NCI-H510A treated with DMSO at 0.1 percent for 48 hours (cell line): ENCODE results near the gene SLC25A11.
A peak's percentile ranks its signal among the peaks of the same experiment; 100 is the strongest.

ENCODE experiments used
- DNase-seq: peaks from one replicate; lab custom pipeline; 2025; lab: John Stamatoyannopoulos, UW

SLC25A11 gene

GRCh38 chr17:4939796-4940554 lies at the start of gene SLC25A11, which contains the start of gene RNF167:
SLC25A11 (minus strand) TSS chr17:4940046; CDS start chr17:4939910, 136 bp downstream.
RNF167 (plus strand) TSS chr17:4940268; CDS start chr17:4940910, 642 bp downstream.
- DNase-seq, result peak; percentile 97

GRCh38 chr17:4987767-4988567 lies 48.1 kb upstream of the SLC25A11 start:
- no peak for DNase-seq

- DNase-seq, result peak; percentile 70
Measured at GRCh38 chr17:4986951-4987766, 47.3 kb upstream of the SLC25A11 start, which contains the start of gene CAMTA2. CAMTA2 (minus strand) TSS chr17:4987675; CDS start chr17:4986222, 1,453 bp downstream.

- peak; percentile 22 for DNase-seq
Measured at GRCh38 chr17:4986403-4986802, 46.6 kb upstream of the SLC25A11 start.

GRCh38 chr17:4982305-4982704 lies 42.5 kb upstream of the SLC25A11 start:
- no peak for DNase-seq

- peak; percentile 32 for DNase-seq
Measured at GRCh38 chr17:4980644-4981216, 40.9 kb upstream of the SLC25A11 start.

GRCh38 chr17:4978726-4979125 lies 38.9 kb upstream of the SLC25A11 start:
- no peak for DNase-seq

- no peak for DNase-seq
Measured at GRCh38 chr17:4974115-4974670, 34.3 kb upstream of the SLC25A11 start.

- DNase-seq, result no peak
Measured at GRCh38 chr17:4973256-4974114, 33.6 kb upstream of the SLC25A11 start.

- DNase-seq, result no peak
Measured at GRCh38 chr17:4972752-4973151, 32.9 kb upstream of the SLC25A11 start.

- DNase-seq, result no peak
Measured at GRCh38 chr17:4972322-4972721, 32.5 kb upstream of the SLC25A11 start.

GRCh38 chr17:4971826-4972225 lies 32.0 kb upstream of the SLC25A11 start:
- no peak for DNase-seq

GRCh38 chr17:4970273-4970672 lies 30.4 kb upstream of the SLC25A11 start:
- no peak for DNase-seq

- no peak for DNase-seq
Measured at GRCh38 chr17:4969551-4970173, 29.8 kb upstream of the SLC25A11 start.

- peak; percentile 58 for DNase-seq
Measured at GRCh38 chr17:4969047-4969550, 29.3 kb upstream of the SLC25A11 start.

- DNase-seq, result peak; percentile 26
Measured at GRCh38 chr17:4968486-4969046, 28.7 kb upstream of the SLC25A11 start.

GRCh38 chr17:4967539-4968485 lies 28.0 kb upstream of the SLC25A11 start, which contains the start of gene SPAG7:
SPAG7 (minus strand) TSS chr17:4967817; CDS start chr17:4967804, 13 bp downstream.
- peak; percentile 93 for DNase-seq
